ENCODE results near the gene M1AP. TPM values are rescaled to one million over a fixed set of nuclear protein-coding genes. Genes with fewer than 3 reads are reported as not detected.

The M1AP gene
- total RNA-seq, 2 experiments from 2014 or later, result not detected

DNA sequence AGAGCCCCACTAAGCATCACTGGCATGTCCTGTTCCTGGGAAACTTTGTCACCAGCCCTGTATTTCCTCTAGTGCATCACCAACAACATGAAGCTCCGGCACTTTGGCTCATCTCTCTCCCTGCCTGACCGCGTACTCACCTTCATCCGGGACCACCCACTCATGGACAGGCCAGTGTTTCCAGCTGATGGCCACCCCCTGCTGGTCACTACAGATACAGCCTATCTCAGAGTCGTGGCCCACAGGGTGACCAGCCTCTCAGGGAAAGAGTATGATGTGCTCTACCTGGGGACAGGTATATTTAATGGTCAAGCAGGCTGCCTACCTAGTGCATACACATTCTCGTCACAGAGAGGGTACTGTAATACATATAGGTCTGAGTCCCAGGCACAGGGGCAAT is 27.0 kb upstream of the M1AP start:
- ATAC-seq (no peak), DNase-seq (no peak)
- H3K4me1 Mint-ChIP-seq, result no peaks in the 10 kb centered on the region
- no peak overlapping the region for H3K27ac Mint-ChIP-seq
- H3K27me3 Mint-ChIP-seq, result no peaks in the 10 kb centered on the region
- H3K36me3 Mint-ChIP-seq, result peaks cover 2% of the 10 kb centered on the region
- H3K4me3 Mint-ChIP-seq, result no peak overlapping the region
- H3K9me3 Mint-ChIP-seq (ENCODE audit: low read depth), result no peaks in the 10 kb centered on the region
- CTCF ChIA-PET, result interaction anchor here (1.1 kb wide), 1 partner anchor 340 kb away, joined by 3 read pairs; no protein-coding TSS in a partner anchor

DNA sequence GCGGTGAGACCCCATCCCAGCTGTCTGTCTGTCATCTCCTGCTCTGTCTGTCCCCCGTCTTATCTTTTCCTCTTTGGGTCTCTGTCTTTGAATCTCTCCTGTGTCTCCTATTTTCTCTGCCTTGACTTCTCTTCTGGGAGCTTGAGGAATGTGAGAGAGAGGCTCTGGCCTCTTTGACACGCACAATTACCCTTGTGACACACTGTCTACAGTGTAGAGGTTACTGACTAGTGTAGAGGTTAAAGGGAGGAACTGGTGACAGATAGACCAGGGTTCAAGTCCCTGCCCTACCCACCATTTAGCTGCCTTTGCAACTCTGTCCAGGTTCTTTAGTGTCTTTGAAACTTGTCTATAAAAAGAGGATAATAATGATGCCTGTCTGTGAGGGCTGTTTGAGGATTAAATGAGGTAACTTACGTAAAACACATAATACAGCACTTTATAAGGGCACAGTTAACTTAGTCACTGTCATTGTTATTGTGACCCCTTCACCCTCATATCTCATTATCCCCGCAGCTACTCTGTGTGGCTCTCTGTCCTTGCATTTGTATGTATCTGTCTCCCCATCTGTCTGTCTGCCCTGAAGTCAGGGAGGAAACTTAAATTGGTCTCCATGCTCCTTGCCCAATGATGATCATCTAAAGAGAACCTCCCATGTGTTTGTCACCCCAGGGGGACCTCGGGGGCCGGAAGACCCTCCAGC is 25.8 kb upstream of the M1AP start:
- Mint-ChIP-seq H3K27ac (no peak overlapping the region), H3K36me3 (peaks cover 2% of the 10 kb centered on the region), H3K9me3 (ENCODE audit: low read depth) (no peaks in the 10 kb centered on the region), H3K4me3 (no peak overlapping the region), H3K4me1 (no peaks in the 10 kb centered on the region), H3K27me3 (no peaks in the 10 kb centered on the region)
- ATAC-seq (no peak), DNase-seq (no peak)
- CTCF ChIA-PET, result no interaction called here

DNA sequence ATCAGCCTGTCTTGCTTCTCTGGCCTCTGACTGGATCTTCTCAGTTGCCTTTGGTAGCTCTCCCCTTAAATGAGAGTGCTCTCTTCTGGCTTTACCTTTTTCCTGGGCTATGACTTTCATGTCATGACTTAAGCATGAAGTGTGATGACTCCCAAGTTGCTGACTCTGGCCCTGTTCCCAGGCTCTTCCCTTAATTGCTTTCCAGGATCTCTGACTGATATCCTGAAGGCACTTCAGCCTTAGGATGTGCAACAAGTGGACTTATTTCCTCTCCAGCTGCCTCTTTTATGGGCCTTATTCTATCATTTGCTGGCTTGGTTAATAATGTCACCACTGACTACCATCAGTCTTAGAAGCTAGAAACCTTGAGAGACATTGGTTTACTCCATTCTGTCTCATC is 23.3 kb upstream of the M1AP start:
- CTCF ChIA-PET, result no interaction called here
- no peaks in the 10 kb centered on the region for H3K9me3 Mint-ChIP-seq (ENCODE audit: low read depth)
- no peaks in the 10 kb centered on the region for H3K27me3 Mint-ChIP-seq
- H3K4me3 Mint-ChIP-seq, result no peak overlapping the region
- H3K27ac Mint-ChIP-seq, result no peak overlapping the region
- H3K4me1 Mint-ChIP-seq, result no peaks in the 10 kb centered on the region
- no peak for ATAC-seq
- H3K36me3 Mint-ChIP-seq, result no peaks in the 10 kb centered on the region
- no peak for DNase-seq

DNA sequence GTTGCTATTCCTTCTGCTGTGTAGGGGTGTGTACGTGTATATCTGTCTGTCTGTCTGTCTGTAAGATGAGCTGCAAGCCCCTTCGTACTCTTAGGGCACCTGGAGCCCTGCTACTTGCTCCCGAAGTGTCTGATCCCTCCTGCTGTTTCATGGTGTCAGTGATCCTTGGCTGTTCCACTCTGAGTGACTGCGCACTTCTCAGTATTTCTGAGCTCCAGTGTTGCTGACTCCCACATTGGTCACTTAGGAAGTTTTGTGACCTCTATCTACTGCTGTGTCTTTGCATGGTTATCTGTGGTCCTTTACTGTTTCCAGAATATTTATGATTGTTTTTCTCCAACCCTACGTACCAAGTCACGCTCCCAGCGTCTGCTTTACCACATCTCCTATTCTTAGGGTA is 22.1 kb upstream of the M1AP start:
- no peaks in the 10 kb centered on the region for H3K9me3 Mint-ChIP-seq (ENCODE audit: low read depth)
- DNase-seq (no peak), ATAC-seq (no peak)
- H3K27me3 Mint-ChIP-seq, result no peaks in the 10 kb centered on the region
- H3K4me3 Mint-ChIP-seq, result no peak overlapping the region
- no peaks in the 10 kb centered on the region for H3K4me1 Mint-ChIP-seq
- CTCF ChIA-PET, result no interaction called here
- no peaks in the 10 kb centered on the region for H3K36me3 Mint-ChIP-seq
- H3K27ac Mint-ChIP-seq, result no peak overlapping the region

DNA sequence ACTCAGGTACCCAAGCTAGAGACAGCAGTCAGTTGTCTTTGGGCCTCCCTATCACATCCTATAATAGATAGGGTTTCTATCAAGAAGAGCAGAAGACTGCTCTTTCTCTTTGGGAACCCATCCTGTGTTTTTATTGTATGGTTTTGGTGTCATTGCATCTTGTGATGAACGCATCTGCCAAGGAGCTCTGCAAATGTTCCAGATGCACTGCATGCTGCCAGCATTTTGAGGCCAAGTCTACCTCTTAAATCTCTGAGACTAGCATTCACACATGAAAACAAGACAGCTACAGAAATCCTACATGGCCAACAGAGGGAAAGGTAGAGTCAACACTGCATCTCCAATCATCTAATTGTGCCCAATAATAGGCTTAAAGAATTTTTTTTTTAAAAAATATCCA is 20.0 kb upstream of the M1AP start:
- Mint-ChIP-seq H3K36me3 (no peaks in the 10 kb centered on the region), H3K4me3 (no peak overlapping the region), H3K4me1 (no peaks in the 10 kb centered on the region), H3K9me3 (ENCODE audit: low read depth) (no peaks in the 10 kb centered on the region), H3K27me3 (no peaks in the 10 kb centered on the region), H3K27ac (no peak overlapping the region)
- no peak for ATAC-seq
- DNase-seq, result no peak
- CTCF ChIA-PET, result no interaction called here

DNA sequence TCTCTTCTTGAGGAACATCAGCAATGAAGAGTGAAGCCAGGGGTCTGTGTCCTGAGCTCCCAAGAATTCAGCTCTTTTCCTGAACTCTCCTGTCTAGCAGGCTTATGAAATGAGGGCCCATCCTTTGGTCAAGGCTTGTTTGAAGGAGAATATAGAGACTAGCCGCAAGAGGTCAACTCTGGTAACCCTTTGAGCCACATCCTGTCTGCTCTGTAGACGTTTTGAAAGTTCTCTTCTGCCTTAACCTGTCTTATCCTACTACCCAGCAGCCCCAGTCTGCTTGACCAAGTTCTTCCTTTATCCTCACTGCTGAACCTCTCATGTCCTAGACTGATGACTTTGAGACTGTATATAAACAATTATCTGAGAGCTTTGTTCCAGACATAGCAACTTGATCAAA is 11.3 kb upstream of the M1AP start:
- ATAC-seq (no peak), DNase-seq (no peak)
- H3K27ac Mint-ChIP-seq, result no peak overlapping the region

DNA sequence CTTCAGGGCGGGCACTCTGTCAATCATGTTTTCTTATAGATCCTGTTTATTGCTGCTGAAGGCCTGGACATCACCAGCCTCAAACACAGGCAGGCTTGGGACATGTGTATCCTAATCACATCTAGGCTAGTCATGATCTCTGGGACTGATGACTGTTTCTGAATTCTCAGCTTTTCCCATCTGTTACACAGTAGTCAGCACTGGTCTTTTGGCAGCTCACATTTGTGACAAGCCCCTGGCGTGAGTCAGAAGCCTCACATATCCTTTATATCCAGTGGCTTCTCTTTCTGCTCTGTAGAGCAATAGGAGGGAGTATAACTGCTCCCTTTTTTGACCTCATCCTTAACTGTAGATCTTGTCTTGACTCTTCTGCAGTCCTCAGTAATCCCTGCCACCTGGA is 10.4 kb upstream of the M1AP start:
- CTCF ChIA-PET, result no interaction called here
- H3K36me3 Mint-ChIP-seq, result no peaks in the 10 kb centered on the region
- no peak overlapping the region for H3K27ac Mint-ChIP-seq
- peaks cover 16% of the 10 kb centered on the region for H3K4me1 Mint-ChIP-seq
- DNase-seq (no peak), ATAC-seq (no peak)
- no peak overlapping the region for H3K4me3 Mint-ChIP-seq
- peaks cover 4% of the 10 kb centered on the region for H3K27me3 Mint-ChIP-seq
- no peaks in the 10 kb centered on the region for H3K9me3 Mint-ChIP-seq (ENCODE audit: low read depth)

More for the DNA sequence above, 11.3 kb upstream of the M1AP start:
- CTCF ChIA-PET, result no interaction called here
- Mint-ChIP-seq H3K4me1 (peaks cover 14% of the 10 kb centered on the region), H3K9me3 (ENCODE audit: low read depth) (no peaks in the 10 kb centered on the region), H3K27me3 (peaks cover 4% of the 10 kb centered on the region), H3K36me3 (no peaks in the 10 kb centered on the region), H3K4me3 (no peak overlapping the region)

DNA sequence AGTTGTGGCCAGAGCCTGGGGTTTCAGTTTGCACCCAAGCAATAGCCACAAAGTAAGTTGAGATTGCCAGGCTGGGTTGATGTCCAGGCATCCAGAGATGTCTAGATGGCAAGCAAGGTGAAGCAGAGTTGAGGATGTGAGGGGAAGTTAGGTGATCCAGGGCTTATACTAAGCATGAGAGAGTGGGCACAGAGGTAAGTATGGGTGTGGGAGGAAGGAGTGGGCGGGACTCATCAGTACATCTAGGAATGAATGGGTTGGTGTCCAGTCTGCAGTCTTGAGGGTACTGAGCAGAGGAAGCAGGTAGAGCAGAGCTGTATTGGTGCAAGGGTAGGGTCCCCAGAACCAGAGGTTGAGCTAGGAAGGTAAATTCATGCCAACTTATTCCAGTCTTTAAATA is 7.4 kb upstream of the M1AP start:
- CTCF ChIA-PET, result interaction anchor here (1.0 kb wide), 1 partner anchor 221 kb away, joined by 3 read pairs; no protein-coding TSS in a partner anchor
- peak overlapping the region; percentile 76 for H3K4me3 Mint-ChIP-seq
- peaks cover 21% of the 10 kb centered on the region for H3K4me1 Mint-ChIP-seq
- DNase-seq (no peak), ATAC-seq (no peak)
- no peaks in the 10 kb centered on the region for H3K9me3 Mint-ChIP-seq (ENCODE audit: low read depth)
- no peak overlapping the region for H3K27ac Mint-ChIP-seq
- no peaks in the 10 kb centered on the region for H3K36me3 Mint-ChIP-seq
- H3K27me3 Mint-ChIP-seq, result peaks cover 8% of the 10 kb centered on the region

DNA sequence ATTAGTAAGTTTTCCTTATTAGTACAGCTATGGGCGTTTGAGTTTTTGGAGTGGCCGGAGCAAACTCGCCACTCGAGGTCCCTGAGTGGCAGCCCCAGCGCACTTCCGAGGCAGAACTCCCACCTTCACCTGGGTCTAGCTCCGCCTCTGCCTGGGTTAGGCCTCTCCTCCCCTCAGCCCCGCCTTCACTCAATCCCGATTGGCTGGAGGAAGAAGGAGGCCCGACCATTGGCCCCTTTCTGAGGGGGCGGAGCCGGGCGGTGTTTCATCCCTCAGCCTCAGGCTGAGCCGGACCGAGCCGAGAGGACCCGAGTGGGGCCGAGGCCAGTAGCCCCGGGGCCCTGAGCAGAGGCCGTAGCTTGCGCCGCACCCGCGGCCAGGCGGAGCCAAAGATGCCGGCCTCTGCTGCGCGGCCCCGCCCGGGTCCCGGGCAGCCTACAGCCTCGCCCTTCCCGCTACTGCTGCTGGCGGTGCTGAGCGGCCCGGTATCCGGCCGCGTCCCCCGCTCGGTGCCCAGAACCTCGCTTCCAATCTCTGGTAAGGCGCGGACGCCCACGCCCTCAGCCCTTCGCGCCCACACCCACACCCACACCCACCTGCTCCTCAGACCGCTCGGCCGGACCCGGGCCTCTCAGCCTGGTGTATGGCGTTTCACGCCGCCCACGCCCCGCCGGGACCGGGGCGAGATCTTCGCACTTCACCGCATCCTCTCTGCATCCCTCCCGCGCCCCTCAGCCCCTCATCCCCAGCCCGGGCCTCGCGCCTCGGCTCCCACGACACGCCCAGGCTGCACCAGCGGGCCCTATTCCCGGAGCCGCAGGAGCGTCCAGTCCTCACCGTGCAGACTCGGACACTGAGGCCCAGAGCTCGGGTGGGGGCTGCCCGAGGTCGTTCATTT is 6.1 kb upstream of the M1AP start, which contains the start of gene SEMA4F:
Gene SEMA4F (plus strand): TSS at position 263 of the 898 bp plus-strand sequence. CDS start 130 bp downstream, at position 393.
- Mint-ChIP-seq H3K27ac (peak within 1 kb of the TSS; percentile 67), H3K4me3 (peak within 1 kb of the TSS; percentile 76), H3K4me1 (peaks cover 16% of the 10 kb centered on the region), H3K36me3 (no peaks in the 10 kb centered on the region), H3K27me3 (peaks cover 13% of the 10 kb centered on the region), H3K9me3 (ENCODE audit: low read depth) (no peaks in the 10 kb centered on the region)
- DNase-seq (peak; percentile 97), ATAC-seq (peak; percentile 100)
- CTCF ChIA-PET, result no interaction called here

DNA sequence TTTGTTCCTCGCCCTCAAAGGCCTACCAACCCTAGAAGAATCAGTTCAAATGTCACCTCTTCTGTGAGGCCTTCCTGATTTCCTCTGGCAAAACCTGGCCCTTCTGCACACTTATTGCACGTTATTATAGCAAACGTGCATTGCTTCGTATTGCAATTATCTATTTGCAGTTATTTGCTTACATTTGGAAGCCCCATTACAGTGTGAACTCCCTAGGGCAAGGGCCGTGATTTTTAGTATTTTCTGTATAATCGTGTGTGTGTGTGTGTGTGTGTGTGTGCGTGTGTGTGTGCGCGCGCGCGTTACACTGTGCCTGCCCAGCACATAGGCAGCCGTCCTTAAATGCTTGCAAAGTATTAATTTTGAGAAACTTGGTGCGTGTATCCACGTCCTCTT is 5.5 kb upstream of the M1AP start:
- ATAC-seq, result peak; percentile 29
- H3K4me3 Mint-ChIP-seq, result peak overlapping the region; percentile 76
- CTCF ChIA-PET, result no interaction called here
- H3K4me1 Mint-ChIP-seq, result peaks cover 16% of the 10 kb centered on the region
- no peaks in the 10 kb centered on the region for H3K9me3 Mint-ChIP-seq (ENCODE audit: low read depth)
- H3K36me3 Mint-ChIP-seq, result no peaks in the 10 kb centered on the region
- peak overlapping the region; percentile 67 for H3K27ac Mint-ChIP-seq
- no peak for DNase-seq
- peaks cover 19% of the 10 kb centered on the region for H3K27me3 Mint-ChIP-seq

DNA sequence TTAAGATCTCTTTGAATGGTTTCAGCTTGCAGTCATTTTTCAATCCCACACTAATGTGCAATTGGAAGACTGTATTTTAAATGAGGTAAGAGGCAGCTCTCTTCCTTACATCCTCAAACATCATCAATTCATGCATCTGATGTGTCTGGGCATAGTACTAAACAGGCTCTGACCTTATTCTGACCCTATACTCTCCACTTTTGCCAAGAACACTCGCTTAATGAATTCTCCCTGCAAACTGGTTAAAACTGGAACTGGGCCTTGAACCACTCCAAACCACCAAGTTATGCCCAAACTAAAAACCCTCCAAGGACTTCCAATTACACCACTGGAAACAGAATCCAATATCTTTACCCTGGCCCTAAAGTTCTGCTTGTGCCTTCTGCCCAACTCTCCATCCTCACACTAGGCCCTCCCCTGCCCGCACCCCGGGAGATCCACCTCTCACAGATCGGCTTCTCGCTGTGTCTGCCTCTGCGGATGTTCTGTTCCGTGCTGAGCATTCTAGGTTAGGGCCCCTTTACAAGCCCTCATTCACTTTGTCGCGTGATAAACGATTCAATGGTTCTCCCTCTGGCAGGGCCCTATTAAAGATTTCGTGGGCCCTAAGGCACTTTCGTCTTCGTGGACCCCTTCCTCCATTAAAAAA is 1.2 kb downstream of the M1AP start:
- peaks cover 3% of the 10 kb centered on the region for H3K4me1 Mint-ChIP-seq
- peaks cover 39% of the 10 kb centered on the region for H3K27me3 Mint-ChIP-seq
- peaks cover 1% of the 10 kb centered on the region for H3K36me3 Mint-ChIP-seq
- ATAC-seq (no peak), DNase-seq (no peak)
- no peak overlapping the region for H3K4me3 Mint-ChIP-seq
- H3K9me3 Mint-ChIP-seq (ENCODE audit: low read depth), result no peaks in the 10 kb centered on the region
- no peak overlapping the region for H3K27ac Mint-ChIP-seq
- CTCF ChIA-PET, result interaction anchor here (1.2 kb wide), 1 partner anchor 58 kb away, joined by 3 read pairs; no protein-coding TSS in a partner anchor

DNA sequence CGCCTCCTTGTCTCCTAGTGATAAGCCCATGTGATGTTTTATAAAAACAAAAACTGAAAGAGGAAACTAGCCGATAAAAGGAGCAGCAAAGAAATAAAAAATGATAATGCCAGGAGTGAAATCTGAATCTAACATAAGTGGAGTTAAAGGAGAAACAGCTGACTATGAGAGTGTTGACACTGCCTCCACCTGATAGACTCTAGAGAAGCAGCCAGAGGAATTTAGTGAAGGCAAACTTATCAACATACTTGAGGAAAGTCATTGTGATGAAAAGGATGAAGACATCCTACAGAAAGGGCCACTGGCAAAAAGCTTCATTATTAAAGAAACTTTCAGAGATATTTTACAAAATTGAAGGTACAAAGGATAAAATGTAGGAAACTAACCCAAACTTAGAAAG is 1.9 kb downstream of the M1AP start:
- no peak for DNase-seq
- no peak overlapping the region for H3K27ac Mint-ChIP-seq
- no peak for ATAC-seq
- CTCF ChIA-PET, result interaction anchor here (1.2 kb wide), 1 partner anchor 57 kb away, joined by 3 read pairs; no protein-coding TSS in a partner anchor
- peaks cover 42% of the 10 kb centered on the region for H3K27me3 Mint-ChIP-seq
- peaks cover 3% of the 10 kb centered on the region for H3K4me1 Mint-ChIP-seq
- H3K9me3 Mint-ChIP-seq (ENCODE audit: low read depth), result no peaks in the 10 kb centered on the region
- H3K4me3 Mint-ChIP-seq, result no peak overlapping the region
- peaks cover 1% of the 10 kb centered on the region for H3K36me3 Mint-ChIP-seq

DNA sequence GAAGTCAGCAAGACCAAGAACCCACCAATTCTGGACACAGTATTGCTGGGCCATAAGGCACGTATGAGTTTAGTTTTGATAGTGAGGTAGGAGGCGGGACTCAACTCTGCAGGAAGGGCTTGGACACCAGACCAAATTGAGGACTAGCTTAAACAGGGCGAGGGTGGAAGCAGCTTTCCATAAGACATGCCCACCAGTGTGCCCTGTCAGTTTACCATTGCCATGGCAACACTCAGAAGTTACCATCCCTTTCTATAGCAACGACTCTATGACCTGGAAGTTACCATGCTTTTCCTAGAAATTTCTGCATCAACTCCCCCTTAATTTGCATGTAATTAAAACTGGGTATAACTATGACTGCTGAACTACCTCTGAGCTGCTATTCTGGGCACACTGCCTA is 2.8 kb downstream of the M1AP start:
- peaks cover 1% of the 10 kb centered on the region for H3K36me3 Mint-ChIP-seq
- peaks cover 46% of the 10 kb centered on the region for H3K27me3 Mint-ChIP-seq
- peaks cover 3% of the 10 kb centered on the region for H3K4me1 Mint-ChIP-seq
- no peak overlapping the region for H3K4me3 Mint-ChIP-seq
- no peak overlapping the region for H3K27ac Mint-ChIP-seq
- no peaks in the 10 kb centered on the region for H3K9me3 Mint-ChIP-seq (ENCODE audit: low read depth)
- DNase-seq (no peak), ATAC-seq (no peak)
- CTCF ChIA-PET, result no interaction called here
